ENCODE results near the gene ZNF850. TPM values are rescaled to one million over a fixed set of nuclear protein-coding genes. Genes with fewer than 3 reads are reported as not detected.

ZNF850 gene
- total RNA-seq, 1 experiment from 2014 or later, result 4.0 TPM

DNA sequence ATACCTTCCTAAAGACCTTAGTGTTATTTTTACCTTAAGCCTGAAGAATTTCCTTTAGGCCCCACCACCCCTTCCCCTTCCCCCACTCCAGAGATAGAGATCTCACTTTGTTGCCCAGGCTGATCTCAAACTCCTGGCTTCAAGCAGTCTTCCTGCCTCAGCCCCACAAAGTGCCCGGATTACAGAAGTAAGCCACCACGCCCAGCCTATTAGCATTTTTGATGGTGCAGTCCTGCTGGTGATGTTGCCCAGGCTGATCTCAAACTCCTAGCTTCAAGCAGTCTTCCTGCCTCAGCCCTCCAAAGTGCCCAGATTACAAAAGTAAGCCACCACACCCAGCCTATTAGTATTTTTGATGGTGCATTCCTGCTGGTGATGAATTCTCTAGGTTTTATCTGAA is 63.2 kb downstream of the ZNF850 start:
- Histone ChIP-seq H4K20me1 (ENCODE audit: insufficient read depth) (no peaks in the 10 kb centered on the region), H3F3A (ENCODE audit: insufficient read depth, low read depth) (no peaks in the 10 kb centered on the region), H3K36me3 (ENCODE audit: low read depth) (peaks cover 78% of the 10 kb centered on the region), H3K4me1 (replicated peaks; ENCODE audit: insufficient read depth) (no peaks in the 10 kb centered on the region), H3K4me3 (no peak overlapping the region), H3K79me2 (ENCODE audit: low read depth) (0 out of 2 replicates have a peak, but pooled peaks cover 9% of the 10 kb centered on the region), H3K9me3 (ENCODE audit: insufficient read depth, low read depth) (peaks cover 82% of the 10 kb centered on the region), H2AFZ (no peak overlapping the region), H3K27me3 (ENCODE audit: insufficient read depth, low read depth) (no peaks in the 10 kb centered on the region), H3K9me2 (ENCODE audit: insufficient read depth) (no peaks in the 10 kb centered on the region), H3K4me2 (no peak overlapping the region), H3K27ac (no peak overlapping the region)
- BruUV-seq (replicated peaks), result no TSS peak
- no peak for TF ChIP-seq EZH2 (IDR thresholded peaks at IDR 0.05; ENCODE audit: low read depth)
- TF ChIP-seq, protein P1, sequence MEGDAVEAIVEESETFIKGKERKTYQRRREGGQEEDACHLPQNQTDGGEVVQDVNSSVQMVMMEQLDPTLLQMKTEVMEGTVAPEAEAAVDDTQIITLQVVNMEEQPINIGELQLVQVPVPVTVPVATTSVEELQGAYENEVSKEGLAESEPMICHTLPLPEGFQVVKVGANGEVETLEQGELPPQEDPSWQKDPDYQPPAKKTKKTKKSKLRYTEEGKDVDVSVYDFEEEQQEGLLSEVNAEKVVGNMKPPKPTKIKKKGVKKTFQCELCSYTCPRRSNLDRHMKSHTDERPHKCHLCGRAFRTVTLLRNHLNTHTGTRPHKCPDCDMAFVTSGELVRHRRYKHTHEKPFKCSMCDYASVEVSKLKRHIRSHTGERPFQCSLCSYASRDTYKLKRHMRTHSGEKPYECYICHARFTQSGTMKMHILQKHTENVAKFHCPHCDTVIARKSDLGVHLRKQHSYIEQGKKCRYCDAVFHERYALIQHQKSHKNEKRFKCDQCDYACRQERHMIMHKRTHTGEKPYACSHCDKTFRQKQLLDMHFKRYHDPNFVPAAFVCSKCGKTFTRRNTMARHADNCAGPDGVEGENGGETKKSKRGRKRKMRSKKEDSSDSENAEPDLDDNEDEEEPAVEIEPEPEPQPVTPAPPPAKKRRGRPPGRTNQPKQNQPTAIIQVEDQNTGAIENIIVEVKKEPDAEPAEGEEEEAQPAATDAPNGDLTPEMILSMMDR (conservative IDR thresholded peaks at IDR 0.05), result no peak
- ChIA-PET POLR2A (ENCODE audit: unreplicated experiment) (no interaction called here), CTCF (no interaction called here)
- intact Hi-C loops (cut with micrococcal nuclease; ENCODE audit: unreplicated experiment), result no loop called here
- DNase-seq, result no peak

DNA sequence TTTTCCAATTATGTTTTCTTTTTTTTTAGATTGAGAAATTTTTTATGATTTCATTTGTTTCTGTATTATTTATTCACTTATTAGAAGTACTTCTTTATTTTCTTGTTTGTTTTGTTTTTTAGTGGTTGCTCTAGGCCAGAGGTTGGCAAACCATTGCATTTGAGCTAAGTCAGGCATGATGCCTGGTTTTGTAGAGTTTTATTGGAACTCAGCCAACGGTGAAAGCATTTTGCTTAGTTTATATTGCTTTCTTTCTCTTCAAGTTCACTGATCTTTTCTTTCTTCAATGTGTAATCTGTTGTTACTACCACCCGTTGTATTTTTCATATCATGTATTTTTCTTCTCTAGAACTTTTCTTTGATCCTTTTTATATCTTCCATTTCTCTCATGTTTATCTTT is 65.5 kb downstream of the ZNF850 start:
- Histone ChIP-seq H3K4me1 (replicated peaks; ENCODE audit: insufficient read depth) (no peaks in the 10 kb centered on the region), H3K9me3 (ENCODE audit: insufficient read depth, low read depth) (peaks cover 68% of the 10 kb centered on the region), H3K27me3 (ENCODE audit: insufficient read depth, low read depth) (no peaks in the 10 kb centered on the region), H3K79me2 (ENCODE audit: low read depth) (0 out of 2 replicates have a peak, but pooled peaks cover 9% of the 10 kb centered on the region), H3F3A (ENCODE audit: insufficient read depth, low read depth) (no peaks in the 10 kb centered on the region), H3K27ac (no peak overlapping the region), H3K4me2 (no peak overlapping the region), H3K9me2 (ENCODE audit: insufficient read depth) (no peaks in the 10 kb centered on the region), H4K20me1 (ENCODE audit: insufficient read depth) (no peaks in the 10 kb centered on the region), H2AFZ (no peak overlapping the region), H3K4me3 (no peak overlapping the region), H3K36me3 (ENCODE audit: low read depth) (peaks cover 61% of the 10 kb centered on the region)
- intact Hi-C loops (cut with micrococcal nuclease; ENCODE audit: unreplicated experiment), result no loop called here
- TF ChIP-seq, protein P1 (conservative IDR thresholded peaks at IDR 0.05), result no peak
- no peak for TF ChIP-seq EZH2 (IDR thresholded peaks at IDR 0.05; ENCODE audit: low read depth)
- BruUV-seq (replicated peaks), result no TSS peak
- CTCF ChIA-PET, result no interaction called here
- POLR2A ChIA-PET (ENCODE audit: unreplicated experiment), result no interaction called here
- DNase-seq, result no peak

DNA sequence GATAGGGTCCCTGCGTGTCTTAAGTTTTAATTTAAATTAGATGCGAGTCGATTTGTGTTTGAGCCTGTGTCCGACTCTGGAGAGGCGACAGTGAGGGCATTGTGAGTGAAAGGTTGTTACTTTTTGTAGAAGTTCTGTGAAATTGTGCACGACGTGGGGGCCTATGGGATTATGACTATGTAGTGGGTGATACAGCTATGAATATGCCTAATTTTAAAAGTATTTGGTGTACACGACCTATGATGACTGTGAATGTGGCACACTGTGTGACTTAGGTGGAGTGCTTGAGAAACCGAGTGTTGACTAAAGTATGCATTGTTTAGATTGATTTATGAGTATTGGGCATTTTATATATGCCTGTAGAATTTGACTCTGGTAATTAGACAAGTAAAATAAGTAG is 84.5 kb downstream of the ZNF850 start:
- no TSS peak for BruUV-seq (replicated peaks)

More for the DNA sequence above, 84.5 kb downstream of the ZNF850 start:
- Histone ChIP-seq H2AFZ (peak overlapping the region; percentile 95), H3K27me3 (ENCODE audit: insufficient read depth, low read depth) (no peaks in the 10 kb centered on the region), H3K9me3 (ENCODE audit: insufficient read depth, low read depth) (peaks cover 43% of the 10 kb centered on the region), H3K9me2 (ENCODE audit: insufficient read depth) (no peaks in the 10 kb centered on the region), H3K4me1 (replicated peaks; ENCODE audit: insufficient read depth) (no peaks in the 10 kb centered on the region; the same call in 1 of the 2 replicates), H3K79me2 (ENCODE audit: low read depth) (peaks cover 33% of the 10 kb centered on the region), H3F3A (ENCODE audit: insufficient read depth, low read depth) (no peaks in the 10 kb centered on the region), H3K4me2 (peak overlapping the region; percentile 99), H3K27ac (peak overlapping the region; percentile 38), H4K20me1 (ENCODE audit: insufficient read depth) (no peaks in the 10 kb centered on the region), H3K4me3 (peak overlapping the region; percentile 82), H3K36me3 (ENCODE audit: low read depth) (peaks cover 39% of the 10 kb centered on the region)
- ChIA-PET POLR2A (ENCODE audit: unreplicated experiment) (no interaction called here), CTCF (no interaction called here)
- DNase-seq, result no peak
- TF ChIP-seq, protein P1 (conservative IDR thresholded peaks at IDR 0.05), result no peak
- TF ChIP-seq EZH2 (IDR thresholded peaks at IDR 0.05; ENCODE audit: low read depth), result no peak
- intact Hi-C loops (cut with micrococcal nuclease; ENCODE audit: unreplicated experiment), result loop anchor here (5.0 kb wide), 1 partner anchor 529 kb away; the partner anchor contains the start of gene ZNF383
